NOMO-1 (cell line): ENCODE measurements around the gene OMP.
"Not testable (repeated sequence)": the region's sequence is repeated elsewhere in the genome, so short reads cannot be mapped to it uniquely, and the experiment has no call there.

ENCODE experiments used
- DNase-seq, 2 experiments: peaks; one replicate each; lab custom pipeline; 2025; ENCODE audit not compliant: unreplicated experiment in 2 of 2; lab: John Stamatoyannopoulos, UW

OMP gene, protein sequence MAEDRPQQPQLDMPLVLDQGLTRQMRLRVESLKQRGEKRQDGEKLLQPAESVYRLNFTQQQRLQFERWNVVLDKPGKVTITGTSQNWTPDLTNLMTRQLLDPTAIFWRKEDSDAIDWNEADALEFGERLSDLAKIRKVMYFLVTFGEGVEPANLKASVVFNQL

DNA sequence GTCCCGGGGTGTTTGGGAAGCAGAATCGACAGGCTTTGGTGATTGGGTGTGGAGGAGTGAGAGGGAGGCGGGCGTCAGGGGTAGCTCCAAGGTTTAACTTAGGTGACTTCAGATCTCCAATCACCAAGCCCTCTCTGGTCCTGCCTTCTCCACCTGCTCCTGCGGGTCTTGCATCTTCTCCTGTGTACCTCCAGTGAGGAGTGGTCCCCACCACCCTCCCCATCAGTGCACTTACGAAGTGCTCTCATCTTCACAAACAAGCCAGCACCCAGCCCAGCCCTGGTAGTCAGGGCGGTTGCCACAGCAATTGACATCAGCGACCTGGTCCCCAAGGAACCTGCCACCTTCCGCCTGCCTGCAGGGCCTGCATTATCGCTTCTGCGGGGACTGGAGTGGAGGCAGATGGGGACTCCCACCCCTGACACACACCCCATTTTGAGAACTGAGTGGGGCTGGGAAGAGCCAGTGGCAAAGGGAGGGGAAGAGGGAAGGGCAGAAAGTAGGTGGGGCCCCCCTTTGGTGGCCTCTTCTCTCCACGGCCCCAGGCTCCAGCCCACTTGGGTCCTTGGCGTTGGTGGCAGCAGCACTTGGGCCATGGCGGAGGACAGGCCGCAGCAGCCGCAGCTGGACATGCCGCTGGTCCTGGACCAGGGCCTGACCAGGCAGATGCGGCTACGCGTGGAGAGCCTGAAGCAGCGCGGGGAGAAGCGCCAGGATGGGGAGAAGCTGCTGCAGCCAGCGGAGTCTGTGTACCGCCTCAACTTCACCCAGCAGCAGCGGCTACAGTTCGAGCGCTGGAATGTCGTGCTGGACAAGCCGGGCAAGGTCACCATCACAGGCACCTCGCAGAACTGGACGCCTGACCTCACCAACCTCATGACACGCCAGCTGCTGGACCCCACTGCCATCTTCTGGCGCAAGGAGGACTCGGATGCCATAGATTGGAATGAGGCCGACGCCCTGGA, at the start of gene OMP:
TSS of gene OMP (plus strand) at position 595 of the 965 bp plus-strand sequence. CDS start at position 595, 0 bp downstream.
- no peak for DNase-seq

DNA sequence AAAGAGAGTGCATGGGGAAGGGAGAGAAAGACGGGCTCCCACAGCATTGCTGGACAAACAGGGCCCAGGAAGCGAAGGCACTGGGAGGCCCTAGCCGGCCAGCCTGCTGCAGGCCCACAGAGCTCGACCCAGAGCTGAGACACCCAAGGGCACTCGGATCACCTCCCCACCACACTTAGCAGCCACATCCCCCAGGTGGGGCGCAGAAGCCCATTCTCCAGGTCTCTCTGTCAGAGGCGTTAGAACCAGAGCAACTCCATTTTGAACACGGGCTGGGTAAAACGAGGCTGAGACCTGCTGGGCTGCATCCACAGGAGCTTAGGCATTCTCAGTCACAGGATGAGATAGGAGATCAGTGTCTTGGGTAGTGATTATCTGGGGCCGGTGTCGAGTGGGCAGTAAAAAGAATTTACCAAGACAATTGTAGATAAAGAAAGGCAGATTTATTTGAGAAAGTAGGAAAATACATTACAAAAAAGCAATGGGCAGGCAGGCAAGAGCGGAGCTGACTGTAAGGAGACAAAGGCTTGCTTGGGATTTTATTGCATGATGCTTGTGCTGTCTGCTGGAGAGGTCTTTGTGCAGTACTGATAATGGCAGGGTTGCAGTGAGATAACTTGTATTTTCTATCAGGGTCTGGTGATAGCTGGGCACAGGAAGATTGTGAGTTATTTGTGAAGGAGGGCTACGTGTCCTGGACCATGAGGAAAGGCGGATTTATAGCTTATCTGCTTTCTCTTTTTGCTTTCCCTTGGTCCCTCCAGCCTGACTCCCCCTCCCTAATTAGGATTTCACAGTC, 49.2 kb upstream of the OMP start:
- DNase-seq, result no peak

DNA sequence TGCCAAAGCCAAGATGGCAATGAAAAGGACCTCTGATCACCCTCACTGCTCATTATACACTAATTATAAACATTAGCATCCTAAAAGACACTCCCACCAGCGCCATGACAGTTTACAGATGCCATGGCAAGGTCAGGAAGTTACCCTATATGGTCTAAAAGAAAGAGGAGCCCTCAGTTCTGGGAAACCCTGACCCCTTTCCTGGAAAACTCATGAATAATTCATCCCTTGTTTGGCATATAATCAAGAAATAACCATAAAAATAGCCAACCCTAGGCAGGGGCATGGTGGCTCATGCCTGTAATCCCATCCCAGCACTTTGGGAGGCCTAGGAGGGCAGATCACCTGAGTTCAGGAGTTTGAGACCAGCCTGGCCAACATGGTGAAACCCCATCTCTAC, 48.6 kb upstream of the OMP start:
- DNase-seq, result no peak

DNA sequence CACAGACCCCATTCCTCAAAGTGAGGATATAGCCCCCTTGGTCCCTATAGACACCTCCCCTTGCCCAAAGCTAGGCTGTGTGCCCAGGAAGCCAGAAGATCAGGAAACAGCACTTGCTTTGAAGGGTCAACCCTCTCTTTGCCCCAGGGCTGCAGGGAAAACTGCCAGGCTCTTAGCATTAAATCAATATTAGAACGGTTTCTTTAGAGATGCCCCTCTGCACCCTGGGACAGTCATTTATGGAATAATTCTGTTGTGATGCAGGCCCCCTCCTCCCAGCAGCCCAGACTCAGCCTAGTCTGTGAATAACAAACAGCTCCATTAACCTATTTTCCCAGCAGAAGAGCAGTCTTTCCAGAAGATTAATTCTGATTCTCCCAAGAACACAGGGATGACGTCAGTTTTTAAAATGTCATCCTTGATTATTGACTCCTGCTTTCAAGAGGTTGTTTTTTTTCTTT, 47.5 kb upstream of the OMP start:
- DNase-seq, result no peak

DNA sequence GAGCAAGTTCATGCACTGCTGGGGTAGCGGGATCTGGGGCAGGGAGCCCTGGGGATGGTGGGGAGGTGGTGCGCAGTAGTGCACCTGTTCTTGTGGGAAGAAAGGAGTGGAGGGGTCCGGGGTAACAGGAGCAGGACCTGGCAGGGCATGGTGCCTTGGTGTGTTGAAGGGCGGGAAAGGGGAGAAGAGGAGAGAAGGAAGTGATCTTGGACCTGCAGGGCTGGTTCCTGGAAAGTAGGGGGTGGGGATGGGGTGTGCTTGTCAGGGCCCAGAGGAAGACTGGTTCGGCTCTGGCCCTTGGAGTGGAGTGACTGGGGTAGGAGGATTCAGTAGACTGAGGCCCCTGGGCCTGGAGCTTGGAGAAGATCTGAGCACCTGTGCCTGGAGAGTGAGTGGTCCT, 46.7 kb upstream of the OMP start:
- no peak for DNase-seq

DNA sequence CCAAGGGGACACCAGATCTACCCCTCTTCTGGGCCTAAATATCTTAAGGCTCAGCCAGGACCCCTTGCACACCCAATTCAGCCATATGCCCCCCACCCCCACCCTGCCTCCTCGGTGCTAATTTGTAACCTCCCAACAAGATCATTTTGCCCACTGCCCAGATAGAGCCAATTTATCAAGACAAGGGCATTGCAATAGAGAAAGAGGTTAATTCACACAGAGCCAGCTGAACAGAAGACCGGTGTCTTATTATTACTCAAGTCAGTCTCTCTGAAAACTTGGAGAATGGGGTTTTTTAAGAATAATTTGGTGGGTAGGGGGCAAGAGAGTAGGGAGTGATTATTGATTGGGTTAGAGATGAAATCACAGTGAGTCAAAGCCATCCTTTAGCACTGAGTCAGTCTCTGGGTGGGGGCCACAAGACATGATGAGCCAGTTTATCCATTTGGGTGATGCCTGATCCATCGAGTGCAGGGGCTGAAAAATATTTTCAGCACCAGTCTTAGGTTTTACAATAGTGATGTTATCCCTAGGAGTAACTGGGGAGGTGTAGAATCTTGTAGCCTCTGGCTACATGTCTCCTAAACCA, 45.7 kb upstream of the OMP start:
- no peak for DNase-seq

DNA sequence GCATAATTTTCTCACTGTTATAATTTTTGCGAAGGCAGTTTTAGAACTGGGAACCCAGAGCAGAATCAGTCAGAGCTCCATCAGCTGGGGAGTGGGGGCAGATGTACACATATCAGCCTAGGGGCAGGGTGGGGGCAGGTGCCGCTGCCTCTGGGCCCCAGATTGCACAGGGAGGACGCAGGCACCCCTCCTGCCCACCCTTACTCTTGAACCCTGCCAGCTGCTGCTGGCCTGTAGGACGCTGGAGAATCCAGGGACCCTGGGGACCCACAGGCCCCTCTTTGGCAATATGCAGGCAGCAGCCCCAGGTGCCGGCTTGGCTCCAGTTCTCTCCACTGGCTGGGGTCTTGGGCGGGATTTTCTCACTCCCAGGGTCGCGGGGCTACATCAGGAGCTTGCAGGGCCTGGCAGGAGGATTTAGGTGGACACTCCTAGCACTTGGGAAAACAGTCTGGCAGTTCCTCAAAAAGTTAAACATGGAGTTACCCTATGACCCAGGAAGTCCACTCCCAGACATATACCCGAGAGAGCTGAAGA, 44.6 kb upstream of the OMP start:
- DNase-seq, result no peak

DNA sequence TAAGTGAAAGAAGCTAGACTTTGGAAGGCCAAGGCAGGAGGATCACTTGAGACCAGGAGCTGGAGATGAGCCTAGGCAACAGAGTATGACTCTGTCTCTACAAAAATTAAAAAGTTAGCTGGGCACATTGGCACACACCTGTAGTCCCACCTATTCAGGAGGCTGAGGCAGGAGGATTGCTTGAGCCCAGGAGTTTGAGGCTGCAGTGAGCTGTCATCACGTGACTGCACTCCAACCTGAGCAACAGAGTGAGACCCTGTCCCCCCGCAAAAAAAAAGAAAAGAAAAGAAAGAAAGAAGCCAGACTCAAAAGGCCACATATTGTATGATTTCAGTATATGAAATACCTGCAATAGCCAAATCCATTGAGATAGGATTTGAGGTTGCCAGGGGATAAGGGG, 43.7 kb upstream of the OMP start:
- DNase-seq, result no peak

DNA sequence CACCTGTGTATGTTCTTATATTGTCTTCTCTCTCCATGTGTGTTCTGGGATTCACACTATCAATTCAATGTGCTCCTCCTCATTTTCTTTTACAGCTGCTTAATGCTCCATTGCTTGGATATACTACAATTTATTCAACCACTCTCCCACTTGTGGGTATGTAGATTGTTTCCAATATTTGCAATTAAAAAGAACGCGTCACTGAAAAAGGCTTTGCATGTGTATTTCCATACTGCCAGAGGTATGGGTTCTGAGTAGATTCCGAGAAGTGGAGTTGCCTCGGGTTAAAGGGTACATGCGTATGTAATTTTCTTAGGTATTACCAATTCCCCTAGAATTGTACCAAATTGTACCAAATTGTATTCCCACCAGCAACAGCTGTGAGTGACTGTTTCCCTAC, 42.8 kb upstream of the OMP start:
- no peak for DNase-seq

DNA sequence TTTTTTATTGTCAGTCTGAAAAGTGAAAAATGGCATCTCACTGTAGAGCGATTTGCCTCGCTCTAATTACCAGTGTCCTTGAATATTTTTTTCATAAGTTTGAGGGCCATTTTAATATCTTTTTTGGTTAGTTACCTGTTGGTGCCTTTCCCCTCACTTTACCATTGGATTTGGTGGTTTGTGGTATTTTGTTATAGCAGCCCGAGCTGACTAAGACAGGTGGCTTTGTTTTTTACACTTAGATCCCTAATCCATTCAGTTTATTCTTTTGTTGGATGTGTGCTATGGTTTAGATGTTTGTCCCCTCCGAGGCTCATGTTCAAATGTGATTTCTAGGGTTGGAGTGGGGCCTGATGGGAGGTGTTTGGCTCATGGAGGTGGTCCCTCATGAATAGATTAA, 42.4 kb upstream of the OMP start:
- DNase-seq, result no peak

DNA sequence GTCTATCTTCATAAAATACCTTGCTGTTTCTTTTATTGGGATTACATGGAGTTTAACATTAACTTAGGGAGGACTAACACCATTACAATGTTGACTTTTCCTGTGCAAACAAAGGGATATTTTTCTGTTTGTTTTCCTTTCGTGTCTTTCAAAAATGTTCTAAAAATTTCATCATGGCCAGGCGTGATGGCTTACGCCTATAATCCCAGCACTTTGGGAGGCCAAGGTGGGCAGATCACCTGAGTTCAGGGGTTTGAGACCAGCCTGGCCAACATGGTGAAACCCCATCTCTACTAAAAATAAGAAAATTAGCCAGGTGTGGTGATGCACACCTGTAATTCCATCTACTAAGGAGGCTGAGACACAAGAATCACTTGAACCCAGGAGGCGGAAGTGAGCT, 41.4 kb upstream of the OMP start:
- not testable (repeated sequence) for DNase-seq

DNA sequence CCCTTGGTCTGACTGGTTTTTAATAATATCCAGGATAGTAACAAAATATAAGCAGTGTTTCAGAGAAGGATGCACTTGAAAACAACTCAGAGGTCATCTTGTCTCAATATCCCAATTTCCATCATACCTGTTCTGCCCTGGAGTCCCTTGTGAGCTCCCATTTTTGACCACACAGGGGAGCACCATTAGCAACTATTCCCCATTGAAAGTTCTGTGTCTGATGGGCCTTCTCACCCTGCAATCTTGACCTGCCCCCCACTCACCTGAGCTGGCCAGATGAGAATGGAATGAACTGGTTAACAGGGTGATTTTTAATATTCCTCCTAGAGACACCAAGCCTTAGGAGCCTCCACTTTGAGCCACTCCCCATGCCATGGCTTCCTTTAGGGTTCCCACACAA, 39.7 kb upstream of the OMP start:
- DNase-seq, result no peak

DNA sequence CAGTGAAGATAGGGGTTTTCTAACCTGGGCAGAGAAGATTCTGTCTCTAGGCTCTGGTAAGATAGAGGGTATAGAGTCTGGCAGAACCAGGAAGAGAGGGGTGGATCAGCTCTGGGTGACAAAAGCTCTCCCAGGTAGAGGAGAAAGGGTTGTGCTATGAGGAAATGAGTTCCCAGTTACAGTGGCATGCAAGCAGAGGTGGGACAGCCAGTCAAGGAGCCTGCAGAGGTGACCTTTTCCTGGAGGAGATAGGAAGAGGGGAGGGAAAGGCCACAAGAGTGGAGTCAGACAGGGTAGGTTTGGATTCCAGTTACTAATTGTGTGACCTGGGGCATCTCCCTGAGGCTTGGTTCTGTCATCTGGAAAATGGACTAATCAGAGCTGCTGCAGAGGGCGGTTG, 39.2 kb upstream of the OMP start:
- DNase-seq, result no peak

DNA sequence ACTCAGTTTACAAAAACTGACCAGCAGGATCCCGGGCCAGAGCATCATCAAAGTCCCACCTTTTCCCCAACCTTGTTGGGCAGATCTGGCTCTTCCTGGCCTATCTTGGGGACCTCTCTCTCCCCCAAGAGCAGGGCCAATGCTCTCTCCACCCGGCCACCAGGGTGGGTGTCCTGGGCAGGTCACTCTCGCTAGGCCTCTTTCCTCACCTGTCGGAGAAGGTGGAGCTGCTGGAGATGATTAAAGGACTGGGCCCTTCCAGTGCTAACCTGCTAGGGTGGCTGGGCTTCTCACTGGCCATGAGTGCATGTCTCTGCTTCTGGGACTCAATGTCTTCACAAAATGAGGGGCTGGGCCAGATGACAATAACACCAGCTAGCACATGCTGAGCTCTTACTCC, 38.8 kb upstream of the OMP start:
- DNase-seq, result no peak

DNA sequence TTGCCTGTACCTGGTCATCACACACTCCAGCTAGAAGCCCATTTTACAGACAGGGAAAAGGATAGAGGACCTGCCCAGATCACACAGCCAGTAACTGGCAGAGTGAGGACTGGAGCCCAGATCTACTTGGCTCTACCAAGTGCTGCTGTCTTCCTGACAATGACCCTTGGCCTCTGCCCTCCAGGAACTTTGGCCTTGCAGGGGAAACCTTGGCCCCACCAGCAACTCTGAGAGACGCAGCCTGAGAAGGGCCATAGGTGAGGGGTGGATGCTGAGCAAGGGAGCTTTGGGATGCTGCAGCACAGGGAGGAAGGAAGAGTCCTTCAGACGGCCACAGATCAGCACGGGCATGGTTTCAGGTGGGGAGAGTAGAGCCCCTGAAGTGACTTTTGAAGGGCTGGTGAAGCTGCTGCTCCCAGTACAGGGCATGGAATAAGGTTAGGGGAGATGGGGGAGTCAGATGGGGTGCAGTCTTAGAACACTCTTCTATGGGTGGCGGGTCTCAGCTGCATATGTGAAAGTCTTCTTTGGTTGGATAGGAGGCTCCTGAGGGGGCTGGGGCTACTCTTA, 37.9 kb upstream of the OMP start:
- no peak for DNase-seq

DNA sequence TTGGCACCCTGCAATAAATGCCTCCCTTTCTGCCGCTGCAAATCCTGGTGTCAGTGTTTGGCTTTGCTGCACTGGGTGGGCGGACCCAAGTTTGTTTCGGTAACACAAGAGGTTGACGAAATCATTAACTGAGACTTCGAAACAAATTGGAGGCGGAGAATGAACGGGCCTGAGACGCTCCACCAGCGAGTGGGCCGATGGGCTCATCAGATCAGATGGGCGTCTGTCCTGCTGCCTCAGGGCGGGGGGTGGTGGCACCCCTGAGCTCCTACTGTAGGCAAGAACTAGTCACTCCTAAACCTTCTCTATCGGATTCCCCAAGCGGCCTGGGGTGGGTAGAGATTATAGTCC, 36.8 kb upstream of the OMP start:
- DNase-seq, result no peak

DNA sequence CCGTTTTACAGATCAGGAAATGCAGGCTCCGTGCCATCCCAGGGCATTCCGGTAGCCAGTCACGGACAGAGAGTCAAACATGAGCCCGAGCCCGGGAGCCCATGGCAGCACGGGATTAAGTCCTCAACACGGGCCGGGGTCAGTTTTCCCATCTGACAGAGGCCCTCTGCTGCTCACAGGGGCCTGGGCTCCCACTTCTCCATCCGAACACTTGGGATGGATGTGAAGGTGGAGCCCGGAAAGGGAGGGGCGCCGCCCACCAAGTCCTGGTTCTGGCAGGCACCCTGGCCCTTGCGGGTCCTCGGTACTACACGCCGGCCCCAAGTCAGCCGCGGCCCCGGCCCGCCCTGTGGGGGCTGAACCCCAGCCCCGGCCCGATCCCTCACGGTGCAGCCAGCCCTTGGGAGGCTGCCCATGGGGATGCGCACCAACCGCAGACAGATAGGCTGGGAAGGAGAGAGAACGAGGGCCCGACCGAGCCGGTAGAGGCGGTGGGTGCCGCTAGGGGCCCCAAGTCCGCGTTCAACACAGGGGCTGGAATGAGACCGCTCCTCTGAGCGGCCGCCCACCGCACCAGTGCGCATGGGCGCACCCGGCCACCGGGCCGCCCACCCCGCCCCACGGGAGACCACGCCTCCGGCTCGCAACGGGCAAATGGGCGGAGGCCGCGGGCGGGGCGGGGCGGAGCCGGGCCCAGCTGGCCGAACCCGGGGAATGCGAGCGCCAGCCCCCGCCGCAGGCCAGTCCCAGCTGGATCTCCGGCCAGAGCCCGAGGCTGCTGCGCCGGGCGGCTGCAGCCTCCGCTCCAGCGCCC, 36.2 kb upstream of the OMP start, which contains the start of gene CAPN5:
TSS of gene CAPN5 (plus strand) at position 743 of the 814 bp plus-strand sequence. CDS start 17,916 bp downstream, outside the sequence.
- peak; percentile 76 to 80 for DNase-seq

DNA sequence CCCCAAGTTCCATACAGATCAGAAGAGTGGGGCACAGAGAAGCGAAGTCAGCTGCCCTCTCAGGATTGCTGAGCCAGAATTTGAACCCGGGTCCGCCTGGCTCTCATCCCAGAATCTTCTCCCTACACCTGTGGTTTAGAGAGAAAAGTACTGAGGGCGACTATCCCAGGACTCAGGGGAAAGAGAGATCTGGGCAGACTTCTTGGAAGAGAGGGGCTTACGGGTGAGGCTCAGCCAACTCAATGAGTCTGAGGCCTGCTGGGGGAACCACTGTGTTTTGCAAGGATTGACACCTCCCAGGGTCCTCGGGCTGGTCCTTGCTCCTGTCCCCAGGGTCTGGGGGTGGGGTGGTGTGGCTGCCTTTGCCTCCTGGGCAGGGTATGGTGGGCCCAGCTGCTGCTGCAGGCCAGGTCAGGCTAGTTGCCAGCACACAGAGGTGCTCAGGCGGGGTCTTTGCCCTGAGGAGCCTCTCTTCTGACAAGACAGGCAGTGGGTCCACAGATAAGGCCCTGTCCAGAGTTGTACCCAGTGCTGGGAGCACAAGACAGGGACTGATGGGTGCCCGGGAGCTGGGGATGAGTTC, 34.7 kb upstream of the OMP start:
- DNase-seq, result no peak
